WI38 (cell line): ENCODE data around the gene SATB1.

Experiments used
- H3K4me3 ChIP-seq: 2 replicates; pipeline ENCODE4 v1.5.1; 2011; ENCODE audit warnings: low read depth, mild to moderate bottlenecking, control low read depth, low read length
- CTCF ChIP-seq: IDR thresholded peaks from 2 replicates; pipeline ENCODE4 v1.5.1; 2012; ENCODE audit warnings: low read depth, mild to moderate bottlenecking, control low read depth, low read length

Gene SATB1

GRCh38 chr3:18401300-18401961, 23.7 kb downstream of the SATB1 start:
- H3K4me3 ChIP-seq = no peak overlapping the region
- TF ChIP-seq CTCF = no peak

GRCh38 chr3:18398448-18398847, 26.7 kb downstream of the SATB1 start:
- TF ChIP-seq CTCF = no peak
- no peak overlapping the region for H3K4me3 ChIP-seq

GRCh38 chr3:18396428-18396827, 28.7 kb downstream of the SATB1 start:
- no peak overlapping the region for H3K4me3 ChIP-seq
- TF ChIP-seq CTCF = no peak

GRCh38 chr3:18394384-18394995, 30.6 kb downstream of the SATB1 start:
- H3K4me3 ChIP-seq = no peak overlapping the region
- TF ChIP-seq CTCF = no peak

GRCh38 chr3:18393906-18394305, 31.2 kb downstream of the SATB1 start:
- H3K4me3 ChIP-seq = no peak overlapping the region
- no peak for TF ChIP-seq CTCF

- no peak overlapping the region for H3K4me3 ChIP-seq
- TF ChIP-seq CTCF = no peak
These were observed 35.0 kb downstream of the SATB1 start for GRCh38 chr3:18390024-18390660.

GRCh38 chr3:18389108-18389733, 35.9 kb downstream of the SATB1 start:
- TF ChIP-seq CTCF = no peak; the same call in 1 of the 2 replicates
- H3K4me3 ChIP-seq = no peak overlapping the region
